Activated effector memory CD4-positive, alpha-beta T cell treated with anti-CD3 and anti-CD28 coated beads, Interleukin-2, amount 50 U/mL, for 16 hours (primary cell): ENCODE results near the gene MFRP.
"Not testable (repeated sequence)": the region's sequence is repeated elsewhere in the genome, so short reads cannot be mapped to it uniquely, and the experiment has no call there.

Experiments used
- DNase-seq: peaks from one replicate; pipeline ENCODE4 v3.0.0-alpha.2; 2020

The MFRP gene

GRCh38 chr11:119346605-119347004 is at the start of gene MFRP:
Gene MFRP (minus strand): TSS chr11:119346705. CDS start chr11:119346513, 192 bp downstream.
- no peak for DNase-seq

- DNase-seq: no peak
Observed at GRCh38 chr11:119391275-119391674, 44.8 kb upstream of the MFRP start.

- DNase-seq: no peak
Observed at GRCh38 chr11:119389611-119390254, 43.2 kb upstream of the MFRP start.

- no peak for DNase-seq
Observed at GRCh38 chr11:119388103-119388502, 41.6 kb upstream of the MFRP start.

GRCh38 chr11:119384332-119384731 is 37.8 kb upstream of the MFRP start:
- DNase-seq: no peak

GRCh38 chr11:119382513-119382912 is 36.0 kb upstream of the MFRP start:
- DNase-seq: not testable (repeated sequence)

GRCh38 chr11:119382101-119382500 is 35.6 kb upstream of the MFRP start:
- no peak for DNase-seq

GRCh38 chr11:119381181-119381988 is 34.9 kb upstream of the MFRP start, which contains the start of gene USP2:
Gene USP2 (minus strand): TSS chr11:119381690. CDS start chr11:119373480, 8,210 bp downstream.
- DNase-seq: peak; percentile 99

- DNase-seq: no peak
Observed at GRCh38 chr11:119380827-119381180, 34.3 kb upstream of the MFRP start.

GRCh38 chr11:119380160-119380826 is 33.8 kb upstream of the MFRP start:
- no peak for DNase-seq

- no peak for DNase-seq
Observed at GRCh38 chr11:119378851-119379465, 32.5 kb upstream of the MFRP start.

GRCh38 chr11:119377961-119378667 is 31.6 kb upstream of the MFRP start:
- no peak for DNase-seq

GRCh38 chr11:119377112-119377901 is 30.8 kb upstream of the MFRP start:
- DNase-seq: no peak

GRCh38 chr11:119376197-119376847 is 29.8 kb upstream of the MFRP start:
- no peak for DNase-seq

GRCh38 chr11:119375337-119376196 is 29.1 kb upstream of the MFRP start:
- DNase-seq: no peak

- peak; percentile 41 for DNase-seq
Observed at GRCh38 chr11:119374632-119375336, 28.3 kb upstream of the MFRP start.

GRCh38 chr11:119373921-119374631 is 27.6 kb upstream of the MFRP start:
- DNase-seq: peak; percentile 77

- peak; percentile 37 for DNase-seq
Observed at GRCh38 chr11:119373059-119373920, 26.8 kb upstream of the MFRP start.
